ENCODE results near the gene KNDC1. TPM values are rescaled to one million over a fixed set of nuclear protein-coding genes. Genes with fewer than 3 reads are reported as not detected.

KNDC1 gene
- total and polyA plus RNA-seq, 2 experiments from 2014 or later: 1.8 to 16.0 TPM

- TF ChIP-seq ZNF462 (CRISPR knock-in tag; IDR thresholded peaks at IDR 0.05): no peak
- no peak for TF ChIP-seq EZH2phosphoT487 (IDR thresholded peaks at IDR 0.05; ENCODE audit: unreplicated experiment)
- TF ChIP-seq REST (IDR thresholded peaks at IDR 0.05; ENCODE audit: unreplicated experiment): no peak
- TF ChIP-seq NANOG (IDR thresholded peaks at IDR 0.05; ENCODE audit: borderline replicate concordance): no peak
- TF ChIP-seq ZNF114 (CRISPR knock-in tag; IDR thresholded peaks at IDR 0.05): no peak
- no peak for TF ChIP-seq JUNB (IDR thresholded peaks at IDR 0.05; ENCODE audit: unreplicated experiment)
These were observed 34.1 kb upstream of the KNDC1 start (continued) for GRCh38 chr10:133125901-133126300.

Measured in GM23338 (cell line).